Neural progenitor cell (in vitro differentiated cells): ENCODE results near the gene VPS37B.

Experiments
- CTCF ChIP-seq: fragments of 200-600 bp; sonication (generic); IDR thresholded peaks from 2 replicates; pipeline ENCODE4 v1.5.1; 2017; ENCODE audit warnings: antibody characterized with exemption, mild to moderate bottlenecking
- EZH2 ChIP-seq: fragments of 200-600 bp; sonication (generic); IDR thresholded peaks from 2 replicates; pipeline ENCODE4 v1.6.1; 2017; ENCODE audit warnings: antibody characterized with exemption, mild to moderate bottlenecking, moderate library complexity
- EZH2phosphoT487 ChIP-seq: fragments of 200-600 bp; sonication (generic); IDR thresholded peaks from 2 replicates; pipeline ENCODE4 v1.6.1; 2017; ENCODE audit warnings: antibody characterized with exemption

- TF ChIP-seq CTCF (no peak), EZH2 (no peak), EZH2phosphoT487 (peak; percentile 86)
Observed at GRCh38 chr12:122871851-122872780, 23.8 kb downstream of the VPS37B start.
